Activated naive CD4-positive, alpha-beta T cell treated with anti-CD3 and anti-CD28 coated beads, Interleukin-2, amount 10 ng/mL, durations not matched to agents 7 days and 5 days (primary cell): ENCODE measurements around the gene SESN1.
A peak's percentile ranks its signal among the peaks of the same experiment; 100 is the strongest.

Source experiments
- CTCF ChIA-PET: fragments of 350-600 bp; sonication (Branson Sonifier 250); formaldehyde crosslinking; loops from one replicate; lab custom pipeline; 2021; ENCODE audit warnings: antibody characterized with exemption; lab: Charles Lee
- DNase-seq: peaks from one replicate; pipeline ENCODE4 v3.0.0-alpha.2; 2020
- H3K27ac Mint-ChIP-seq: one replicate; pipeline ENCODE4 v1.8.0; 2021; ENCODE audit warnings: mild to moderate bottlenecking, moderate library complexity, mixed read lengths
- H3K27me3 Mint-ChIP-seq: one replicate; pipeline ENCODE4 v1.8.0; 2021; ENCODE audit warnings: mild to moderate bottlenecking, mixed read lengths
- H3K36me3 Mint-ChIP-seq: one replicate; pipeline ENCODE4 v1.8.0; 2021; ENCODE audit warnings: mixed read lengths
- H3K4me1 Mint-ChIP-seq: one replicate; pipeline ENCODE4 v1.8.0; 2021; ENCODE audit warnings: mixed read lengths
- H3K4me3 Mint-ChIP-seq: one replicate; pipeline ENCODE4 v1.8.0; 2021; ENCODE audit warnings: mild to moderate bottlenecking, moderate library complexity, mixed read lengths
- H3K9me3 Mint-ChIP-seq: one replicate; pipeline ENCODE4 v1.8.0; 2021; ENCODE audit warnings: mixed read lengths

SESN1 gene

GRCh38 chr6:109024368-109024767, 70.3 kb downstream of the SESN1 start:
- peaks cover 2% of the 10 kb centered on the region for H3K27me3 Mint-ChIP-seq
- no peak overlapping the region for H3K4me3 Mint-ChIP-seq
- H3K4me1 Mint-ChIP-seq = peaks cover 14% of the 10 kb centered on the region
- no peak for DNase-seq
- H3K27ac Mint-ChIP-seq = no peak overlapping the region
- no peaks in the 10 kb centered on the region for H3K36me3 Mint-ChIP-seq
- CTCF ChIA-PET = no interaction called here
- H3K9me3 Mint-ChIP-seq = no peaks in the 10 kb centered on the region

DNA sequence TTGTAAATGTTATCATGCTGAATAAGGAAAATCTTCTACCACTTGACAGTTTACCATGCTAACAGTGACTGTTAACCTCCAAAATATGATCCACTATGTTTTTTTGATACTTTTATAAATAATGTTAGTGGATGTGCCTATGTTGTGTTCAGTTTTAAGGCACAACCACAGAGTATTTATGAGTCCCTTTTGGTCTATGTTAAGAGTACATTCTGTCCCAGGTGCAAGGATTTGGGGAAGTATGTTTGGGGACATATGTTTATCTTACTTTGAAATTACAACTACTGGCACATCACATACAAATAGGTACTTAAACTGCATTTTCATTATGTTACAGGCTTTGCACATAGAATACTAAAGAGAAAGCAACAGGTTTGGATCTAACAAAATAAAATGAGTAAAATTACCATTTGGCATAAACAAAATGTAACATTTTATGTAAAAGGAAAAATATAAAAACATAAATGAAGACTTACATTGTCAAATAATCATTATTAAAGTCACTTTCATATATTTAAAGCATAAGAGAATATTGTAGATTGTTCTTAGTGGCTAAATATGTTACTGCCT, 71.2 kb downstream of the SESN1 start:
- no peaks in the 10 kb centered on the region for H3K9me3 Mint-ChIP-seq
- DNase-seq = no peak
- H3K27me3 Mint-ChIP-seq = no peaks in the 10 kb centered on the region
- CTCF ChIA-PET = no interaction called here
- H3K4me3 Mint-ChIP-seq = no peak overlapping the region
- H3K4me1 Mint-ChIP-seq = peaks cover 17% of the 10 kb centered on the region
- H3K36me3 Mint-ChIP-seq = no peaks in the 10 kb centered on the region
- H3K27ac Mint-ChIP-seq = no peak overlapping the region

DNA sequence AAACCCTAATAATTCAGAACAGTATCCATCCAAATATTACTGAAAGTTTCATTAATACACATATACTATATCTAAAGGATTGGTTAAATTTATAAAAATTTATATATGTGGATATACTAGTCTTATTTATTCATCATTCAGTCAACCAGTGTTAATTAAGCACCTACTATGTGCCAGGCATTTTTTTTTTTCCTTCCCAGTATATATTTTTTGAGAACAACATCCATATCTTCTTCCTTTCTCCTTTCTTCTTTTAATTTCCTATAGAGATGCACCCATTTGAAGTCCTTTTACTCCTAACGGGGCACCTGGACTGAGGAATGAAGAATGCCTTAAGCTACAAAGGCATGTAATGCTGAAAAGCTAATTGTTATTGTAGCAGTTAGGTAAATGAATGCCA, 72.8 kb downstream of the SESN1 start:
- Mint-ChIP-seq H3K36me3 (no peaks in the 10 kb centered on the region), H3K9me3 (no peaks in the 10 kb centered on the region), H3K4me1 (peaks cover 17% of the 10 kb centered on the region), H3K27ac (no peak overlapping the region), H3K27me3 (no peaks in the 10 kb centered on the region), H3K4me3 (no peak overlapping the region)
- CTCF ChIA-PET = no interaction called here
- no peak for DNase-seq

- Mint-ChIP-seq H3K27me3 (no peaks in the 10 kb centered on the region), H3K27ac (no peak overlapping the region), H3K9me3 (no peaks in the 10 kb centered on the region), H3K4me3 (no peak overlapping the region), H3K36me3 (no peaks in the 10 kb centered on the region), H3K4me1 (peaks cover 12% of the 10 kb centered on the region)
- no peak for DNase-seq
- CTCF ChIA-PET = no interaction called here
Measured at GRCh38 chr6:109019911-109020310, 74.7 kb downstream of the SESN1 start.

- no peaks in the 10 kb centered on the region for H3K36me3 Mint-ChIP-seq
- no peak for DNase-seq
- no peak overlapping the region for H3K27ac Mint-ChIP-seq
- CTCF ChIA-PET = interaction anchor here (1.2 kb wide), 1 partner anchor 21 kb away, joined by 3 read pairs; no protein-coding TSS in a partner anchor
- no peaks in the 10 kb centered on the region for H3K27me3 Mint-ChIP-seq
- no peak overlapping the region for H3K4me3 Mint-ChIP-seq
- no peaks in the 10 kb centered on the region for H3K9me3 Mint-ChIP-seq
- H3K4me1 Mint-ChIP-seq = peaks cover 21% of the 10 kb centered on the region
Measured at GRCh38 chr6:109015176-109015575, 79.5 kb downstream of the SESN1 start.

- Mint-ChIP-seq H3K27me3 (no peaks in the 10 kb centered on the region), H3K36me3 (no peaks in the 10 kb centered on the region), H3K9me3 (no peaks in the 10 kb centered on the region), H3K27ac (no peak overlapping the region), H3K4me1 (peaks cover 23% of the 10 kb centered on the region), H3K4me3 (no peak overlapping the region)
- DNase-seq = no peak
- CTCF ChIA-PET = interaction anchor here (1.2 kb wide), 1 partner anchor 21 kb away, joined by 3 read pairs; no protein-coding TSS in a partner anchor
Measured at GRCh38 chr6:109014606-109015005, 80.0 kb downstream of the SESN1 start.

GRCh38 chr6:109013656-109014305, 80.9 kb downstream of the SESN1 start:
- Mint-ChIP-seq H3K4me1 (peaks cover 20% of the 10 kb centered on the region), H3K27me3 (no peaks in the 10 kb centered on the region), H3K9me3 (no peaks in the 10 kb centered on the region), H3K27ac (no peak overlapping the region), H3K4me3 (no peak overlapping the region), H3K36me3 (no peaks in the 10 kb centered on the region)
- CTCF ChIA-PET = interaction anchor here (0.6 to 1.2 kb wide), 4 partner anchors 15 to 470 kb away, joined by 3 read pairs; no protein-coding TSS in a partner anchor
- no peak for DNase-seq

- Mint-ChIP-seq H3K4me1 (peaks cover 42% of the 10 kb centered on the region), H3K27me3 (no peaks in the 10 kb centered on the region), H3K36me3 (peaks cover 6% of the 10 kb centered on the region), H3K9me3 (no peaks in the 10 kb centered on the region), H3K4me3 (peak overlapping the region; percentile 6), H3K27ac (peak overlapping the region; percentile 22)
- CTCF ChIA-PET = interaction anchor here (1.1 kb wide), 1 partner anchor 64 kb away, joined by 4 read pairs; no protein-coding TSS in a partner anchor
- DNase-seq = no peak
Measured at GRCh38 chr6:109010705-109011102, 83.9 kb downstream of the SESN1 start.

DNA sequence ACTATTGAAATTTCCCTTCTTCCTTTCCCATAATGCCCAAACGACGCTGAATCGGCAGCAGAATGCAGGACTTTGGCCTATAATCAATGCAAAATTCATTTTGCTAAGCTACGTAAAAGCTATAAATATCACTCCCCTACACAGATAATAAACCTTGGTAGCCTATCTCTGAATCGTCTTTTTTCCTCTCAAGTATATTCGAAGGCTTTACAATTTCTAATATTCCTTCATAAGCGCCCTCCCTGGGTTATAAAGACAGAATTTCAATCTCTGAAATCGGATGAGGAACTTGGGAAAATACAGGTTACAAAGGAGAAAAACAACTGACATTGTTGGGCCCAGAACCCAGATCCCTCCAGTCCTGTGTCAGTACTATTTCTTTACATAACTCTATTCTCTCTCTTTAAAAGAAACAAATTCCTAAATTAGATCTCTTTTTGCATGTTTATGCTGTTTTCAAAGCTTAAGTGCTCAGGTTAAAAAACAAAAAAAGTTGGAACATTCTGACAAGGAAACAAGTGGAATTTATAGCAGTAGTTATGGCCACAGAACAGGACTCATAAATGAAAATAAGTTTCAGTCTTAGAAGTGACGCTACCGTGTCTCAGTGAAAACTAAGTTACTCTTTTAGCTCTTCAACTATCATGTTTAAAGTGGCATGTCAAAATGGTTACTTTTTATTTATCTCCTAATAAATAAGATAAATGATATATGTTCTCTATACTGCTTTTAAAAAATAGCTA, 84.5 kb downstream of the SESN1 start:
- H3K27me3 Mint-ChIP-seq = no peaks in the 10 kb centered on the region
- peaks cover 40% of the 10 kb centered on the region for H3K4me1 Mint-ChIP-seq
- H3K36me3 Mint-ChIP-seq = peaks cover 6% of the 10 kb centered on the region
- peak overlapping the region; percentile 94 for H3K27ac Mint-ChIP-seq
- no peaks in the 10 kb centered on the region for H3K9me3 Mint-ChIP-seq
- CTCF ChIA-PET = interaction anchor here (1.1 kb wide), 1 partner anchor 65 kb away, joined by 4 read pairs; no protein-coding TSS in a partner anchor
- DNase-seq = no peak
- peak overlapping the region; percentile 91 for H3K4me3 Mint-ChIP-seq

DNA sequence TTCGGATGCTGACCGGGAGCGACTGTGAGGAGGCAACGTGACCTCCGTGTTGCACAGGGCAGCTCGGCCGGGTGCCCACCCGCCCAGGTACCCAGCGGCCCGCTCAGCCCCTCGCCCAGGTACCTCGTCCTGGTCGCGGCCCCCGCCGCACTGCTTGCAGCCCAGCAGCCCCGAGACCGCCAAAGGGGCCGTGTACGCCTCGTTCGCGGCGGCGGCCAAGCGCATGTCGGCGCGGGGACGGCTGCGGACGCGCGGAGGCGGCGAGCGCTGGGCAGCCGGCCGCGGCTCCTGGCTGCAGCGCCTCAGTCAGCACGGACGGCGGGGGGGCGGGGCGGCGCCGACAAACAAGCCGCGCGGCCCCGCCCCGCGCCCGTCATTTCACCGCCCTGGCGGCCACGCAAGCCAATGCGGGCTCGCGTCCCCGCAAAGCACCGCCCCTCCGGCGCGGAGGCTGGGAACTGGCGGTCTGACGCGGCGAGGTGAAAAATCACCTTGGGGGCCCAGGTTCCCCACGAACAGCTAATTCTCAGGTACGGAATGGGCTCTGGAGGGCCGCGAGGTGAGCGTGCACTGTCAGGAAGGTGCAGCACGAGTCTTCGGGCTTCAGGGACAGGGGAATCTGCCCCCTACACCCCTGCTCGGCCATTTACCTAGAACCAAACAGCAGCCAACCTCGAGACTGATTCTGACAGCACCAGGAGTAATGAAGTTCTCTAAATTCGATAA, 85.2 kb downstream of the SESN1 start:
- DNase-seq = peak; percentile 94
- CTCF ChIA-PET = interaction anchor here (0.9 to 1.1 kb wide), 2 partner anchors 65 to 95 kb away, joined by 3 to 4 read pairs; no protein-coding TSS in a partner anchor
- Mint-ChIP-seq H3K9me3 (no peaks in the 10 kb centered on the region), H3K27ac (peak overlapping the region; percentile 94), H3K36me3 (peaks cover 6% of the 10 kb centered on the region), H3K4me1 (peaks cover 40% of the 10 kb centered on the region), H3K4me3 (peak overlapping the region; percentile 91), H3K27me3 (no peaks in the 10 kb centered on the region)

- CTCF ChIA-PET = interaction anchor here (0.9 kb wide), 1 partner anchor 94 kb away, joined by 3 read pairs; no protein-coding TSS in a partner anchor
- DNase-seq = peak; percentile 35
- Mint-ChIP-seq H3K27me3 (no peaks in the 10 kb centered on the region), H3K9me3 (no peaks in the 10 kb centered on the region), H3K27ac (peak overlapping the region; percentile 92), H3K4me1 (peaks cover 40% of the 10 kb centered on the region), H3K4me3 (peak overlapping the region; percentile 91), H3K36me3 (peaks cover 6% of the 10 kb centered on the region)
Measured at GRCh38 chr6:109008537-109009235, 86.0 kb downstream of the SESN1 start.

DNA sequence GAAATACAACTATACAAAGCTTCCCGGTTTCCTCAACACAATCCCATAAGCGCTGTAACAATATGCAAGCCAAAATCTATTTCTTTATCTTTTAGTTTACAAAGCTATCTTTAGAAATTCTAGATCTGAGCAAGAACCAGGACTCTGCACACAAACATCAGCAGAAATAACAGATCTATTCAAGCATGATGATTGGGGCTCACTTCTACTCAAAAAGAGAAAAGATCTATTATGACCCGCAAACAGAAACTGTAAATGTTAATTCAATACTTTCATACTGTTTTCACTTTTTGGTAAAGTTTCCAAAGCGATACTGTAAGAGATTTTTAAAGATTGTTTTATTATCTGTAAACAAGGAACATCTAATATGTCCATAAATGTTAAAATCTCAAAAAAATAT, 86.6 kb downstream of the SESN1 start:
- H3K27ac Mint-ChIP-seq = peak overlapping the region; percentile 92
- no peaks in the 10 kb centered on the region for H3K27me3 Mint-ChIP-seq
- DNase-seq = no peak
- H3K36me3 Mint-ChIP-seq = peaks cover 6% of the 10 kb centered on the region
- CTCF ChIA-PET = no interaction called here
- H3K4me3 Mint-ChIP-seq = peak overlapping the region; percentile 91
- H3K9me3 Mint-ChIP-seq = no peaks in the 10 kb centered on the region
- H3K4me1 Mint-ChIP-seq = peaks cover 42% of the 10 kb centered on the region

DNA sequence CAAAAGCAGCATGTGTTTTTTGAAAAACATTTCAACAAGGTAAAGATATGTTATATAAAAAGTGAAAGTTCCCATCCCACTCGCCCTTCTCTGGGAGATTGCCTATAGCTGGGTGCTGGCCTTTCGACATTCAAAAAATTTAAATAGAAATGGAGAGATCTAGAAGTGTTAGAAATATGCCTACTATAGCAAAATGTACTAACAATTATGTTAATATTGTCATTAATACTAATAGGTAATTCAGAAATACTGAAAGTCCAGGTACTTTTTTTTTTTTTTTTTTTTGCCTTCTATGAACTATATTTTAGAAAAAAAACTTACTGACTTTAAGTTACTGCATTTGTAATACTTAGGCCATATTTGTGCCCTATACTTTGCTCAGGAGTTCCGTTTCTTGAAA, 87.1 kb downstream of the SESN1 start:
- Mint-ChIP-seq H3K9me3 (no peaks in the 10 kb centered on the region), H3K4me1 (peaks cover 42% of the 10 kb centered on the region), H3K4me3 (peak overlapping the region; percentile 91), H3K27ac (no peak overlapping the region), H3K27me3 (no peaks in the 10 kb centered on the region), H3K36me3 (peaks cover 6% of the 10 kb centered on the region)
- CTCF ChIA-PET = interaction anchor here (0.7 kb wide), 1 partner anchor 516 kb away, joined by 3 read pairs; no protein-coding TSS in a partner anchor
- no peak for DNase-seq
